Fibroblast of gingiva (primary cell): ENCODE measurements around the gene OGFOD1.
"Not testable (repeated sequence)": the region's sequence is repeated elsewhere in the genome, so short reads cannot be mapped to it uniquely, and the experiment has no call there.

Experiments used
- DNase-seq: peaks from one replicate; pipeline ENCODE4 v3.0.0-alpha.2; 2011; ENCODE audit warnings: low read depth

OGFOD1 gene

DNA sequence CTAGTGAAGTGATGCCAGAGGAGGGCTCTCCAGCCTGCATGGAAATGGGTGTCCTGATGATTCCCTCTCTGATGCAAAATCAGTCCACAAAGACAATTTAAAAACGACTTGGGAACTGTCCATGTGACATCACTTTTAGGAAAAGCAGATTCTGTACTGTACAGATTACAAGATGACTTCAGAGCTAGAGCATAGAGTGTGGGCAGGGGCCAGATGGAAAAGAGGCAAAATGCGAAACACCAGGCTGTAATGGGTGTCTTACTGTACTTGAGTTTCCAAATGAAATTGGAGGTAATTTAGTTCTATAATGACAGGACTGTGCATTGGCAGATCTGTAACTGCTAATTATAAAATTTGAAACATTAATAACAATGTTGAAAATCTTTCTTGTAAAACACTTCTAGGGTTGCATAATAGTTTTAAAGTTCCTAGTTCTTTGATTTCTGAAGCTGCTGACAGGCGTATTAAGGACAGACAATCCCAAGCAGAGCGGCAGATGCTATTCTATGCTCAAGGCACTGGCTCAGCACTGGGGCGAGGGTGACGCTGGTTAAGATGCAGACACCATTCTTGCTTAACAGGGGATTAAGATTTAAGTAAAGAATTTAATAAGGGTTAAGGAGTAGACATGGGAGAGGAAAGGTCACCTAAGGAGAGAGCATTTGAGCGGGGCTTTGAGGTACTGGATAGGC lies 29.6 kb downstream of the OGFOD1 start:
- no peak for DNase-seq

GRCh38 chr16:56481468-56482122 lies 30.2 kb downstream of the OGFOD1 start:
- peak; percentile 8 for DNase-seq

GRCh38 chr16:56482683-56483236 lies 31.4 kb downstream of the OGFOD1 start:
- DNase-seq, result no peak

GRCh38 chr16:56483394-56483793 lies 32.0 kb downstream of the OGFOD1 start:
- DNase-seq, result no peak

- no peak for DNase-seq
Measured at GRCh38 chr16:56488035-56488434, 36.7 kb downstream of the OGFOD1 start.

DNA sequence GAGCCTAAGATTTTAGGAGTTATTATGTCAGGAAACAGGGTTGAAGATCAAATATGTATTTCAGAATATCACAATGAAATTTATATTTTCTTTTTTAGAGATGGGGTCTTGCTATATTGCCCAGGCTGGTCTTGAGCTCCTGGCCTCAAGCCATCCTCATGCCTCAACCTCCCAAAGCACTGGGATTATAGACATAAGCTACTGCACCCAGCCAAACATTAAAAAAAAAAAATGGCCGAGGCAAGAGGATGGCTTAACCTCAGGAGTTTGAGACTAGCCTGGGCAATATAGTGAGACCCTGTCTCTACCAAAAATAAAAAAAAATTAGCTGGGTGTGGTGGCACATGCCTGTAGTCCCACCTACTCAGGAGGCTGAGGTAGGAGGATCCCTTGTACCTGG lies 37.5 kb downstream of the OGFOD1 start:
- DNase-seq, result not testable (repeated sequence)

GRCh38 chr16:56491657-56492261 lies 40.4 kb downstream of the OGFOD1 start:
- DNase-seq, result no peak

GRCh38 chr16:56493126-56493525 lies 41.8 kb downstream of the OGFOD1 start:
- DNase-seq, result no peak

DNA sequence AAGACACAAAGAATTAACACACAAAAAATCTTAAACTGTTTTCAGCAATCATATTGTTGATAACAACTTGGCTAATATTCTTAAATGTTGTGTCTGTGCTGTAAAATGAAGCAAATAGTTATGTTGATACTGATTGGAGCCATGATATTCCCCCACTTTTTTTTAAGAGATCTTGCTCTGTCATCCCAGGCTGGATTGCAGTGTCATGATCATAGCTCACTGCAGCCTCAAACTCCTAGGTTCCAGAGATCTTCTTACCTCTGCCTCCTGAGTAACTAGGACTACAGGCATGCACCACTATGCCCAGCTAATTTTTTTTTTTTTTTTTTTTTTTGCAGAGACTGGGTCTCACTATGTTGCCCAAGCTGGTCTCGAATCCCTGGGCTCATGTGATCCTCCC lies 42.5 kb downstream of the OGFOD1 start:
- DNase-seq, result no peak

DNA sequence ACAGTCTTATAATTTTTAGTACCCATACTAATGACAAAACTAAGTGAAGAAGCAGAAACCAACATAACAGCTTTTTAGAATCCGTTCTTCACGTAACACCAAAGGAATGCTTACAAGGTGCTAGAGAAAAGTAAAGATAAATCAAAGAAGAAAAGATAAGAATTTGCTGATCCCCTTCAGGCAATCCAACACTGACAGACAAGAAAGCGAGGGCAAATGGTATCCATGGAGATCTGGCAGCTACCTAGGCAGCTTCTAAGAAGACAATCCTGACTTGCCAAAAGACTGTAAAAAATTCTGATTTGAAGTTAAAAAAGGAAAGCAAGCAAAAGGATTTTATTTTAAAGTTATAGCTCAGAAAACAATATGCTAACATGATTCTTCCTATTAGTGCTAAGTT lies 53.8 kb downstream of the OGFOD1 start:
- no peak for DNase-seq

- peak; percentile 37 for DNase-seq
Measured at GRCh38 chr16:56506941-56507340, 55.6 kb downstream of the OGFOD1 start.

GRCh38 chr16:56510544-56510943 lies 59.2 kb downstream of the OGFOD1 start:
- DNase-seq, result no peak

GRCh38 chr16:56512025-56512424 lies 60.7 kb downstream of the OGFOD1 start:
- DNase-seq, result no peak

DNA sequence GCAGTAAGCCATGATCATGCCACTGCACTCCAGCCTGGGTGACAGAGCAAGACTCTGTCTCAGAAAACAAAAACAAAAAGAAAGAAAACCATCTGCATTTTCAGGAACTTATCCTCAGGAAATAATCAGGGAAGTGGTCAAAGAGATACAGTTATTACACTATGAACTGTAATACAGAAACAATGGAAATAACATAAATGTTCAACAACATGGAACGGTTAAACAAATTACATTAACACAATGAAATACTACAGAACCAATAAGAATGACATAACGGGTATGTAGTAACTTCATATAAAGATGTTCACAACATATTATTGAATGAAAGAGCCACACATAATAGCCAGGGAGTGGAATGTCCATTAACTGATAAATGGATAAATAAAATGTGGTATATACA lies 61.7 kb downstream of the OGFOD1 start:
- no peak for DNase-seq

DNA sequence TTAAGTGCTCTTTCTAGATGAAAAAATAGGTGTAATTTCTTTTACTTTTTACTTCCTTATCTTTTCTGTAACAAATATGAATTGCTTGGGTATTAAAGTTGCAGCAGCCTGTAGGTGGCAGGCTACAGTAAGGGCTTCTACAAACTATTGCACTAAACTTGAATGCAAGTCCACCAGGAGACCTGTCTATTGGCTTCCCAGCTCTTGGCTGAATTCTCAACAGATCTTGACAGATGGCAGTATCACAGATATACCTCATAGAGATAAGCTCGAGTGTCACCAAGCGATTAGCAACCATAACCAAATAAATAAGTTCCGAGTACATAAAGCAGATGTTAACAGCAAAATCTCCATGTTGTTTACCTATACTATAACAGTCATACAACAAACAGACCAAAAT lies 62.6 kb downstream of the OGFOD1 start:
- peak; percentile 61 for DNase-seq

- DNase-seq, result no peak
Measured at GRCh38 chr16:56514845-56515244, 63.5 kb downstream of the OGFOD1 start.

GRCh38 chr16:56515665-56516064 lies 64.3 kb downstream of the OGFOD1 start:
- no peak for DNase-seq

- DNase-seq, result no peak
Measured at GRCh38 chr16:56517206-56517605, 65.9 kb downstream of the OGFOD1 start.

DNA sequence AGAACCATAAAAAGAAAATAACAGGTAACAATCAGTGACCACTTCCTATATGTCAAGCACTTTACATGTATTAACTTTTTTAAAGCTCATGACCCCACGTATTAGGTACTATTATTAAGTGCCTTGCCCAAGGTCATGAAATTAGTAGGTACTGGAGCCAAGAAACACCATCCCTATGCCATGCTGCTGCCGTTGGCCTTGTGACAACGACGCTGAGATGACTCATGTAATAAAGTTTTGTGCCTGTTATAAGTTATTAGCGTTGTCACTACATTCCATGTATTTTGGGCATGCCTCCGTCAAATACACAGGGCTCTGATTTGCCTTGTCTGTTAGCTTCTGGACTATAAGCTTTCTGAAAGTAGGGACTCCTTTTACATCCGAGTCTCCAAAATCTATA lies 67.1 kb downstream of the OGFOD1 start:
- no peak for DNase-seq

- peak; percentile 77 for DNase-seq
Measured at GRCh38 chr16:56519459-56520250, 68.3 kb downstream of the OGFOD1 start, which contains the start of gene BBS2. TSS of gene BBS2 (minus strand) at chr16:56520024. CDS start at chr16:56519862, 162 bp downstream.

- DNase-seq, result no peak
Measured at GRCh38 chr16:56520251-56520577, 68.9 kb downstream of the OGFOD1 start.

- DNase-seq, result peak; percentile 54
Measured at GRCh38 chr16:56525236-56525635, 73.9 kb downstream of the OGFOD1 start.
